ENCODE measurements around the gene NACC2.

NACC2 gene

DNA sequence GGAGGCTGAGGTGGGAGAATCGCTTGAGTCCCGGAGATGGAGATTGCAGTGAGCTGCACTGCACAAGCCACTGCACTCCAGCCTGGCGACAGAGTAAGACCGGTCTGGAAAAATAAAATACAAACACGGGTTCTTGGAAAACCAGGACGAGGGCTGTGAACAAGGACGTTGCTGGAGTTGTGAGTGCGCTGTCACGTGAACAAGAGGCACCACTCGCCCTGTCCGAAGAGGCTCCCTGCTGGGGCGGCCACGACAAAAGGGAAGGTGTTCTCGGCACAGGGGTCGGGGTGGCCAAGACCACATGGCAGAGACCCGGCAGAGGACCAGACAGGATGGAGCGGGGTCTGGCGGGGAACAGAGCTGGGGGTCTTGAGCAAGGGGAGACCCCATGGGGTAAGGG is 103.3 kb downstream of the NACC2 start:
- Histone ChIP-seq H3K4me1 (ENCODE audit: control insufficient read depth, low read depth, low read length) (peaks cover 18% of the 10 kb centered on the region), H3K36me3 (ENCODE audit: control insufficient read depth, low read depth, low read length) (no peaks in the 10 kb centered on the region), H3K27me3 (ENCODE audit: control insufficient read depth, insufficient read depth, low read length) (no peaks in the 10 kb centered on the region), H3K4me3 (ENCODE audit: low read length) (no peak overlapping the region), H3K9me3 (ENCODE audit: control insufficient read depth, low read depth, low read length) (no peaks in the 10 kb centered on the region), H3K27ac (ENCODE audit: low read length) (no peak overlapping the region), H3K9ac (ENCODE audit: low read length) (no peak overlapping the region)

DNA sequence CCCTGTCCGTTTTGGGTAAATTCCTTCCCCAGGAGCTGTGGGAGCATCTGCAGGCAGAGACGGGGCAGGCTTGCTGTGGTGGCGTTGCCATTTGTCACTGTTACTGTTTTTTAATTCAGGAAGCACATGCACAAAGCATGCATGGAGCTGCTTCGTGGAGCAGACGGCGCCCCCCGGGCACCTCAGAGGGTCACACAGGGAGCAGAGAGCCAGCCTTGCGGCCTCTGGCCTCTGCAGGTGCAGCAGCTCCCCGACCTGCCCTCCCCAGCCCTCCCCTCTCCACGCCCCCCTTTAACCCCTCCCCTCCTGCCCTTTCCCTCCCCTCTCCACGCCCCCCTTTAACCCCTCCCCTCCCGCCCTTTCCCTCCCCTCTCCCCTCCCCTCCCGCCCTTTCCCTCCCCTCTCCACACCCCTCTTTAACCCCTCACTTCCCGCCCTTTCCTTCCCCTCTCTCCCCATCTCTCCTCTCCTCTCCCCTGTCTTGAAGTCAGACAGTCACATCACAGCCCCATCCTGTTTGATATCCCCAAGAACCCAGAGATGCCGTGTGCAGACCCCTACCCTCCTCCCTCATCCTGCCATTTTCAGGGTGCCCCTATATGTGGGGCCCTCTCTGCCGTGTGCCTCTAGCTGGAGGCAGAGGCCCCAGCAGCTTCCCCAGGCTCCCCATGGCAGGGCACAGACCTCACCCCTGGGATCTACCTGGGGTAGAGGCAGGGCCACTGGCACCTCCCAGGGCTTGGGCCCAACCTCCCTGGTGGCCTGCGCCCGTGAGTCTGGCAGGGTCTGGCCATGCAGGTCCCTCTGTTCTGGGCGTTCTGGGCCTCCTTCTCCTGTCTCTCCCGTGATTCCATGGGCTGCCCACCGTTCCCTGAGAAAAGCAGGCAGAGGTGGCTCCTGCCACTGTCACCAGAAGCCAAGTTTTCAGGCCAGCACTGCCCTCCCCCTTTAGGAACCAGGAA is 104.3 kb downstream of the NACC2 start:
- no peak overlapping the region for H3K4me3 ChIP-seq (ENCODE audit: low read length)
- H3K36me3 ChIP-seq (ENCODE audit: control insufficient read depth, low read depth, low read length): no peaks in the 10 kb centered on the region
- no peak overlapping the region for H3K9ac ChIP-seq (ENCODE audit: low read length)
- H3K27ac ChIP-seq (ENCODE audit: low read length): no peak overlapping the region
- H3K27me3 ChIP-seq (ENCODE audit: control insufficient read depth, insufficient read depth, low read length): no peaks in the 10 kb centered on the region
- H3K9me3 ChIP-seq (ENCODE audit: control insufficient read depth, low read depth, low read length): no peaks in the 10 kb centered on the region
- peaks cover 18% of the 10 kb centered on the region for H3K4me1 ChIP-seq (ENCODE audit: control insufficient read depth, low read depth, low read length)

DNA sequence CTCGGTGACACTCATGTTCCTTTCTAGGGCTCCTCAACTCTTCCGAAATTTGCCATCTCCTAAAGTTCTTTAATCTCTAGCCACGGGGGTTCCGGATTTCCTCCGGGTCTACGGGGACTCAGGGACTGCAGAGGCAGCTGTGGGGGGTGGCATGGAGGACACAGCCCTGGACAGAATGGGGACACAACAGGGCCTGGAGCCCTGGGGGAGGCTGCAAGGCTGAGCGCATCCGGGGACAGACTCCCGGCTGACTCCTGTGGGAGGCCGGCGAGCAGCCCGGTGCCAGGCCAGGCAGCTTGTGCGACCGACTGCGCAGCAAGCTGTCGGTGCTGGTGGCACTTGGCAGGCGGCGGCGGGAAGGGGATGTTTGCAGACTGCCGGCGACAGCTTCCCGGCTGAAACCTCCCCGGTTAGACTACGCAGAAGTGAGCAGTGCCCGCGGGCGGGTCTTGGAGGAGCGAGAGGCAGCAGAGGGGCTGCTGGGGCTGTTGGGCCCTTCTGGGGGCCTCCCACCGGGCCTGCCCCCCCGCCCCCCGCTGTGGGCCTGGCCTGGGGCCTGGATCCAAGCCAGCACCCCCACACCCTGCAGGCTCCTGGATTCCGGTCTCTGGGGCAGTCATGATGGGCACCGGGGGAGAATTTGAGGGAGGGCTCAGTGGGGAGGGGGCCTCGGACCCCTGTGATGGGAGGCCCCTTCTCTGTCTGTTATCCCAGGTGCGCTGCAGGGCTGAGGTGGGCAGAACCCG is 105.2 kb downstream of the NACC2 start:
- H3K36me3 ChIP-seq (ENCODE audit: control insufficient read depth, low read depth, low read length): no peaks in the 10 kb centered on the region
- no peak overlapping the region for H3K27ac ChIP-seq (ENCODE audit: low read length)
- no peak overlapping the region for H3K9ac ChIP-seq (ENCODE audit: low read length)
- H3K27me3 ChIP-seq (ENCODE audit: control insufficient read depth, insufficient read depth, low read length): no peaks in the 10 kb centered on the region
- peaks cover 18% of the 10 kb centered on the region for H3K4me1 ChIP-seq (ENCODE audit: control insufficient read depth, low read depth, low read length)
- no peak overlapping the region for H3K4me3 ChIP-seq (ENCODE audit: low read length)
- no peaks in the 10 kb centered on the region for H3K9me3 ChIP-seq (ENCODE audit: control insufficient read depth, low read depth, low read length)

DNA sequence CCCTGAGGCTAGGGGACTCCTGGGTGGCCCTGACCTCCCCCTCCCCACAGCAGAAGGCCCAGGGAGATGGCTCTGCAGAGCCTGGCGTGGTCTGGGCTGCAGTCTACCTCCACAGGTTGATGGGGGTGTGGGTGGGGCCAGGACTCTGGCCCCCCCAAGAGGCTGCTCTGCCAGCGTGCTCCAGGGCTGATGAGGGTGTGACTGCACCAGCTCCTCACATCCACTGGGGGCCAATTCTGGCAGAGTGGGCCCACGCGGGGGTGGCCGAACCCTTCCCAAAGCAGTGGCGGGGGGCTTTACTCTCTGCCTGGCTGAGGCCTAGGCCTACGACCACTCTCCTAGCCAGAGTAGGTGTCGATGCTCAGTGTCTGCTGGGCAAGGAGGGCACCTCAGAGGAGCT is 105.9 kb downstream of the NACC2 start:
- Histone ChIP-seq H3K9me3 (ENCODE audit: control insufficient read depth, low read depth, low read length) (no peaks in the 10 kb centered on the region), H3K27me3 (ENCODE audit: control insufficient read depth, insufficient read depth, low read length) (no peaks in the 10 kb centered on the region), H3K9ac (ENCODE audit: low read length) (no peak overlapping the region), H3K27ac (ENCODE audit: low read length) (no peak overlapping the region), H3K4me1 (ENCODE audit: control insufficient read depth, low read depth, low read length) (peaks cover 16% of the 10 kb centered on the region), H3K4me3 (ENCODE audit: low read length) (no peak overlapping the region), H3K36me3 (ENCODE audit: control insufficient read depth, low read depth, low read length) (no peaks in the 10 kb centered on the region)

DNA sequence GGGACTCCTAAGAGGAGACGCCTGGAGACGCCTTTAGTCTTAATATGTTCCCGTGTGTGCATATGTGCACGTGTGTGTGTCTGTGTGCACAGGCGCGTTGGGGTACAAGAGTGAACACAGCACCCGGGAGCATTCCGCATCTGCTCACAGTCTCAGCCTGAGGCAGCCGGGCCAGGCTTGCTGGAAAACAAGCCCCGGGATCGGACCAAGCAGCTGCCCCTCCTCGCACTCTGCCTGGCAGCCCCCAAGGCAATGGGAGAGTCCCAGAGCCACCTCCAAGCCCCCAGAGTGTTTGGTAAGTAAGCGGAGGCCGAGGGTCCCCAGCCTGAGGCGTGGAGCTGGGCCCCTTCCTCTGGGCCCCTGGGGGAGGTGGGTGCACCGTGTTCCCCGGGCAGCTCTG is 106.6 kb downstream of the NACC2 start:
- Histone ChIP-seq H3K36me3 (ENCODE audit: control insufficient read depth, low read depth, low read length) (no peaks in the 10 kb centered on the region), H3K9ac (ENCODE audit: low read length) (no peak overlapping the region), H3K4me3 (ENCODE audit: low read length) (no peak overlapping the region), H3K27me3 (ENCODE audit: control insufficient read depth, insufficient read depth, low read length) (no peaks in the 10 kb centered on the region), H3K4me1 (ENCODE audit: control insufficient read depth, low read depth, low read length) (peaks cover 9% of the 10 kb centered on the region), H3K27ac (ENCODE audit: low read length) (no peak overlapping the region), H3K9me3 (ENCODE audit: control insufficient read depth, low read depth, low read length) (no peaks in the 10 kb centered on the region)

DNA sequence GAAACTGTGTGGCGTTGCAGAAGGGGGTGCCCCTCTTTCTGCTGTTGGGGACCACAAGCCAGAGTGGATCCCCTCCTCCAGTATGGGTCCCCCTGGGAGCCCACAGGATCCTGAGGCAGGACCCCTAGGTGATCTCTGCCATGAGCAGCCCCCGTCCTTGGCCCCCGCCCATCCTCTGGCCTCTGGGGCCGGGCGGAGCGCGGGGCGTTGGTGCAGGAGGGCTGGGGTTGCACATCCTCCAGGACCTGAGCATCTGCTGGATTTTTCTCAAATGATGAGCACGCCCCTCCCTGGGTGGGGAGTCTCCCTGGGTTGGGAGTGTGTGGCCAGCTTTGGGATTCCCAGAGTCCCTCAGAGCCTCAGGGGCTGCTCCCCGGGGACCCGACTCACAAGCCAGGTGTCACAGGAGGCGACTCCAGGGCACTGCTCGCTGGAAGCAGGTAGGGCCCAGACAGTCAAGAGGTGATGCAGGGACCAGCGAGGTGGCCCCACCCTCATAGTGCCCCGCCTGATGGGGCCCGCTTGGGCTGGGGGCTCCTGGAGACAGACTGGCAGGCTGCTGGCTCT is 107.2 kb downstream of the NACC2 start:
- no peaks in the 10 kb centered on the region for H3K9me3 ChIP-seq (ENCODE audit: control insufficient read depth, low read depth, low read length)
- no peak overlapping the region for H3K27ac ChIP-seq (ENCODE audit: low read length)
- no peak overlapping the region for H3K4me3 ChIP-seq (ENCODE audit: low read length)
- no peaks in the 10 kb centered on the region for H3K27me3 ChIP-seq (ENCODE audit: control insufficient read depth, insufficient read depth, low read length)
- H3K9ac ChIP-seq (ENCODE audit: low read length): no peak overlapping the region
- no peaks in the 10 kb centered on the region for H3K36me3 ChIP-seq (ENCODE audit: control insufficient read depth, low read depth, low read length)
- H3K4me1 ChIP-seq (ENCODE audit: control insufficient read depth, low read depth, low read length): peaks cover 5% of the 10 kb centered on the region

DNA sequence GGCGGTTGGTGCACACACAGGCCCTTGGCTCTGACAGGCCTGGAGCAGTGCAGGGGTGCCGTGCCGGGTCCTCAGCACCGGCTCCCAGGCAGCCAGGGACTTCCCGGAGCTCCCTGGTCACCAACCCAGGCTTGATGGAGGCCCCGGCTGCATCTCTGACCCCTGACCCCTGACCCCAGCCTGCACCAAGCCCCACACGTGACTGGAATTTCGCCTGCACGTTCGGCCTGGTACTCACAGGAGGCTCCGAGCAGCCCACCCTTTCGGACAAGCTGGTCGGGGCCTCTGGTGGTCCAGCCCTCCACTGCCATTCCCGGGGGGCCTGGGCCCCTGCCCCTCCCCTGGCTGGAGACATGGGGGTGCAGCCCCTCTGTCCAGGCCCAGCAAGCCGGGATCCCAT is 108.5 kb downstream of the NACC2 start:
- no peaks in the 10 kb centered on the region for H3K9me3 ChIP-seq (ENCODE audit: control insufficient read depth, low read depth, low read length)
- no peaks in the 10 kb centered on the region for H3K4me1 ChIP-seq (ENCODE audit: control insufficient read depth, low read depth, low read length)
- H3K27me3 ChIP-seq (ENCODE audit: control insufficient read depth, insufficient read depth, low read length): no peaks in the 10 kb centered on the region
- no peak overlapping the region for H3K4me3 ChIP-seq (ENCODE audit: low read length)
- no peak overlapping the region for H3K27ac ChIP-seq (ENCODE audit: low read length)
- H3K36me3 ChIP-seq (ENCODE audit: control insufficient read depth, low read depth, low read length): no peaks in the 10 kb centered on the region
- no peak overlapping the region for H3K9ac ChIP-seq (ENCODE audit: low read length)

DNA sequence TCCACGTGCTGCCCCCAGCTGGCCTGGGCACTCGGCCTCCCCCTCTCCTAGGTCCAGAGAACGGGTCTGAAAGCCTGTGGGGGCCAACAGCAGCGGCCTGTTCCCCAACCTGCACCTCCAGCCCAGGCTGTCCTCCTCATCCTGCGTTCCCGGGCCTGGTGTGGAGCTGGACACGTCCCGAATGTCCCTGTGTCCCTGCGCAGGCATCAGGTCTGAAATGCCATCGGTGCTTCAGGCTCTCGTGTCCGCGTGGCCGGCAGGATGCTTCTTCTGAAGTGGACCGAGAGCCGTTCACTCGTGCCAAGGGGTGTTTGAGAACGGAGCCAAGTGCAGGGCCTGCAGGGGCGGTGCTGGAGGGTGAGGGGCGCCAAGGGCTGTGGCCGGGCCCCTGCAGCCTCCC is 109.2 kb downstream of the NACC2 start:
- no peak overlapping the region for H3K27ac ChIP-seq (ENCODE audit: low read length)

DNA sequence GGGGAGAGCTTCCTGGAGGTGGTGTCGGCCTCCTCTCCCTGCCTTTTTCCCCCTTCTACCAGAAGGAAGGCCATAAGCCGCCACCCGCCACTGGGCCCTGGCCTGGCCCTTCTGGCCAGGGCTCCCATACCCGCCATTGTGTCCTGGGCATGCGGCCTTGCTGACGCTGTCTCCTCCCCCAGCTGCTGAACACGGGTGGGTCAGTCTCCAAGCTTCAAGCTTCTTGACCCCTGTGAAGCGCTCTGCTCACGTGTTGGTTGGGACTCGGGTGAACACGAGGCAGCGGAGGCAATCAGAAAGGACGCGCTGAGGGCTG is 109.7 kb downstream of the NACC2 start:
- Histone ChIP-seq H3K27me3 (ENCODE audit: control insufficient read depth, insufficient read depth, low read length) (no peaks in the 10 kb centered on the region), H3K36me3 (ENCODE audit: control insufficient read depth, low read depth, low read length) (no peaks in the 10 kb centered on the region), H3K27ac (ENCODE audit: low read length) (no peak overlapping the region), H3K9me3 (ENCODE audit: control insufficient read depth, low read depth, low read length) (no peaks in the 10 kb centered on the region), H3K4me3 (ENCODE audit: low read length) (no peak overlapping the region), H3K9ac (ENCODE audit: low read length) (no peak overlapping the region), H3K4me1 (ENCODE audit: control insufficient read depth, low read depth, low read length) (no peaks in the 10 kb centered on the region)

More for the DNA sequence above, 109.2 kb downstream of the NACC2 start:
- Histone ChIP-seq H3K4me3 (ENCODE audit: low read length) (no peak overlapping the region), H3K9me3 (ENCODE audit: control insufficient read depth, low read depth, low read length) (no peaks in the 10 kb centered on the region), H3K9ac (ENCODE audit: low read length) (no peak overlapping the region), H3K27me3 (ENCODE audit: control insufficient read depth, insufficient read depth, low read length) (no peaks in the 10 kb centered on the region), H3K4me1 (ENCODE audit: control insufficient read depth, low read depth, low read length) (no peaks in the 10 kb centered on the region), H3K36me3 (ENCODE audit: control insufficient read depth, low read depth, low read length) (no peaks in the 10 kb centered on the region)

DNA sequence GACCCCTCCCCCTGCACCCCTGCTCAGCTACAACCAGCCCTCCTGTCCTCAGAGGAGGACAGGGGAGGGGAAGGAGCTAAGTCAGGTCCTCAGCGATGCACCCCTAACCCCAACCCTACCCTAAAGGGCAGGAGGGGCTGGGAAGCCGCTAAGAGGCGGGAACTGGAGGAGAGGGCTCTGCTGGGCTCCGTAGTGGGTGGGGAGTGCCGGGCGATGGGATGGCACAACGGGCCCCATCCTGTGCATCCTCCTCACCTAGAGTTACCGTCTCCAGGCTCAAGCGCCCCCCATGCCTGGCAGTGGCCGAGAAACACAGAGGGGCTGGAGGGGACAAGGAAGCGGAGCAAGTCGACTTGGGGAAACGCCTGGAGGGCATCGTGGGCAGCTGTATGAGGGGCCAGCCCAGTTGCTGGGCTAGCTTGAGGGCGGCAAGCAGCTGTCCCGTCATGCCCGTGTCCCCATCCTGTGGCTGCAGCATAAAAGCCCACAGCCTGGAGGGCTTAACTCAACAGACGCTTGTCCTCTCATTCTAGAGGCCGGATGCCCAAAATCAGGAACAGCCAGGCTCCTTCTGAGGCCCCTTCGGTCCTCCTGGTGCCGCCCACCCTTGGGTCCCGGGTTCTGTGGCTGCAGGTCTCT is 110.9 kb downstream of the NACC2 start:
- H3K27ac ChIP-seq (ENCODE audit: low read length): no peak overlapping the region

DNA sequence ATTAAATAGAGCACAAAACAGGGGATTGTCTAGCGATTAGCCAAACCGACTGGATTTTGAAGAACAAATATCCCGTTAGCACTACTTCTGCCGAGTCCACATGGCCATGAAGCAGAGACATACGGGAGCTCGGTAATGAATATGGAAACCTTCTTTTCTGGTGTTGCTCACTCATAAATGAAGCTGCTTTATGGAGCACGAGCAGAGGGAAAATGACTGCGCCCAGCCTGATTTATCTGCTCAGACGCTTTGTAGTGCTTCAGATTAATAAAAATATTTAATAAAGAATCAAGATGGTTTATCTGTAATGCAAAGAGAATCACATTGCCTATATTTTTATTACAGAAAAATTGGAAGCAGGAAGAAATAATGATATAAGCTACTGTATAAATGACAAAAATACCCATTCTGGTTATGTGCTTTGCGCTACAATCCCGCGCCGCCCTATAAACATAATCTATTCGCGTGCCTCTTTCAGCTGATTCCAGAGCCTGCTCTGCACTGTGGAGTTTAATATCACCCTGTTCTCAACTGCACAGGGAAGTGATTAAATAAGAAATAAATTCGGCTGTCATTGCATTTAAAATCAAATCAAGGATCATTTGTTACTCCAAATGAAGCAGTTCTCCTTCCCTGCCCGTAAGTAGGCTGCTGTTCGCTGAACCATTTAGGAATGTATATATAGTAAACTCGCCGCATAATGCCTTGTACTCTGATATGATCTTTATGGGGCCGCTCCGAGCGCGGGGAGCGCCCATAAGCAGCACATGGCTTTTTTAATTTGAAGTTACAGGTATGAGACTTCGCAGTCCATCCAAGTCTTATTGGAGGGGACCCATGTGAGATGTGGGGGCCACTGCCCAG is 111.6 kb downstream of the NACC2 start:
- H3K4me1 ChIP-seq (ENCODE audit: control insufficient read depth, low read depth, low read length): no peaks in the 10 kb centered on the region
- no peak overlapping the region for H3K9ac ChIP-seq (ENCODE audit: low read length)
- no peaks in the 10 kb centered on the region for H3K27me3 ChIP-seq (ENCODE audit: control insufficient read depth, insufficient read depth, low read length)
- no peaks in the 10 kb centered on the region for H3K36me3 ChIP-seq (ENCODE audit: control insufficient read depth, low read depth, low read length)
- no peaks in the 10 kb centered on the region for H3K9me3 ChIP-seq (ENCODE audit: control insufficient read depth, low read depth, low read length)
- H3K27ac ChIP-seq (ENCODE audit: low read length): no peak overlapping the region
- H3K4me3 ChIP-seq (ENCODE audit: low read length): no peak overlapping the region

More for the DNA sequence above, 110.9 kb downstream of the NACC2 start:
- Histone ChIP-seq H3K36me3 (ENCODE audit: control insufficient read depth, low read depth, low read length) (no peaks in the 10 kb centered on the region), H3K4me1 (ENCODE audit: control insufficient read depth, low read depth, low read length) (no peaks in the 10 kb centered on the region), H3K9me3 (ENCODE audit: control insufficient read depth, low read depth, low read length) (no peaks in the 10 kb centered on the region), H3K27me3 (ENCODE audit: control insufficient read depth, insufficient read depth, low read length) (no peaks in the 10 kb centered on the region), H3K9ac (ENCODE audit: low read length) (no peak overlapping the region), H3K4me3 (ENCODE audit: low read length) (no peak overlapping the region)
